ENCODE data around the gene EMX1.

EMX1 gene

DNA sequence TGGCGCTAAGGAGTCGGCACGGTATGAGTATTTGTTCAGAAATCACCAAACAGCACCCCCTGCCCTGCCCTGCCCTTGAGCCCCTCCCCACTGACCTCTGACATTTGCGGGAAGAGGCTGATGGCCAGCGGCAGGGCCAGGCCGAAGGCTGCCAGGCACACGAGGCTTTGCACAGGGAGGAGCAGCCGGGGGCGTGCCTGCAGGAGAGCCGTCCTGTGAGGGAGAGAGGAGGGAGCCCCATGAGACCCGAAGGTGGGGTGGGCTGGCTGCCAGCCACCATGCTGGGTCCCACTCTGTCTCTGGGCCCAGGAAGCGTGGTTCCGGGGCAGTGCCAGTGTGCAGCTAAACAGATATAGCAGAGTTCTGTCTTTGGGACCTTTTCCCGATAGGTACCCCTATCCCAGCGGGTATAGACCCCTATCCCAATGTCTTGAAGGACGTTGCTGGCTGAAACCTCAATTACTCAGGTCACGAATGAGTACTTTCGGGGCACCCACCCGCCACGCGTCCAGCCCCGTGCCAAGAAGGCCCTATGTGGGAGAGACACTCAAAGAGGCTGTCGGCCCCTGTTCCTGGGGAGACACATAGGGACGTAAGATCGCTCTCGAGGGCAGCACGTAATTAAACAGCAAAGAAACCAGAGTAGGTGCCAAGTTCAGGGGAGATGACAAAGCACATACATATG, 43.9 kb downstream of the EMX1 start:
- DNase-seq = no peak

DNA sequence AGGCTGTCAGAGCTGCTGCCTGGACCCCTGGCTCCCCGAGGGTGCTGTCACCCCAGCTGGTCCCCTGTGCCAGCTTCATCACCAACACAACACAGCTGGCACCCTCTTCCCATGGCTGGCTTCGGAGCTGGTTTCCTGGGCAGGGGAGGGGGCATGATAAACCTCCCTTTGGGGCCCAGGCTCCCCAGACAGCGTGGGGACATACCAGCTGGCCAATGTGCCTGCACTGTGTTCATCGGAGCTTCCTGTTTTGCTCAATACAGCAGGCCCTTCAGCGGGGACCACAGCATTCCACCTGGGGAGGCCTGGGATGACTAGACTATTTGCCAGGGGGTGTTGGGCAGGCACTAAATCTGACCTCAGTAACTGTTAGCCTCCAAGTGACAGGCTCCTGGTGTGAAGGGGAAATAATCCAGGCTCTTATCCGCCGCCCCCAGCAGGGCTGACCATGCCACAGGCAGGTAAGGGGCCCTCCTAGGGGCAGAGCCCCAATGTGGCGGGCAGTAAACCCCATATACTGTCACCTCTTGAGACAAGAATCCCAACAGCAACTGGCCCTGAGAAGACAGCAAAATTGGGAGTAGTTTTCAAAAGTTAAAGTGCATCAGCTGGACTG, 44.6 kb downstream of the EMX1 start:
- DNase-seq = no peak

DNA sequence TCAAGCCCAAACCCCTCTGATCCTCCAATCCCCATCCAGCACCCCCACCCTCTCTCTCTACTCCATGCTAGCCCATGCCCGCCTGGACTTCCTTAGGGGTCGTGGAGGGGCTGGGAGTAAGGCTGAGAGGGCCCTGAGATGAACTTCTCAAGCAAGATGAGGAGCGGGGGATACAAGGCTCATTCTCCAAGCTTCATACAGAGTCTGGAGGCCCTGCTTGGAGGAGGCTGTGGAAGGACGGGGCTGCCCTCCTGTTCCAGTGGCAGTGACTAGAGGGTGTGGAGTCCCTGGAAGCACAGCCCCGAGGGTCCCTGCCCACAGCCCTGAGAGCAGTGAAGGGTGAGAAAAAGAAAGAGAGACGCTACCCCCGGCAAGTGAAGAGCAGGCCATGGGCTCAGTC, 45.6 kb downstream of the EMX1 start:
- DNase-seq = no peak

DNA sequence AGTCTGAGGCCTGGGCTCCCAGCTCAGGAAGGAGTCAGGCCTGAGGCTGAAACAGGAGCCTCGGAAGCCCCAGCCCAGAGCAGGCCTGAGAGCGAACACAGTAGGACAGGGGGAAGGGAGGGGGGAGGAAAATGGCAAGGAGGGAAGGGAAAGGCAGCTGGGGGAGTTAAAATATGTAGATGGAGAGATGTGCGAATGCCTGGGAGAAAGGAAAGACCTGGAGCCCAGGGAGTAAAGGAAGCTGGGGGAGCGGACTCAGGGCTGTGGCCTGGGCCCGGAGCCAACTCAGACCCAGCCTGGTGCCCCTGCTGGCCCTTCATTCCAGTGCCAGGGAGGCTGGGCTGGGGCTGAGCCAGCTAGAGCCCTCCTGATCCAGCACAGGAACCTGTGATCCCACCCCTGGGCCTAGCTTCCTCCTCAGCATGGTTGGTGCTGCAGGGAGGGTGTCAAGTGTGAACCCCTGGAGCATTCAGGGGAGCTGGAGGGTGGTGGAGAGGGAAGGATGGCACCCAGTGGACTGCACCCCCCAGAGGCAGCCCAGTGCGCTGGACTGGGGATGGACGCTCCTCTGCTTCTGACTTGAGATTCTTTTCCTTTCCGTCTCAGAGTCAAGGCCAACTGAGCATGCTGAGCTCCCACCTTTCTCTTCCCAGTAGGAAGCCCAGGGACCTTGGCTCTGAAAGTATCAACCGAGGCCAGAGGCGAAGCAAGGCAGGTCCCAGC, 46.3 kb downstream of the EMX1 start:
- DNase-seq = no peak

GRCh38 chr2:72964146-72964525, 46.8 kb downstream of the EMX1 start:
- DNase-seq = no peak

DNA sequence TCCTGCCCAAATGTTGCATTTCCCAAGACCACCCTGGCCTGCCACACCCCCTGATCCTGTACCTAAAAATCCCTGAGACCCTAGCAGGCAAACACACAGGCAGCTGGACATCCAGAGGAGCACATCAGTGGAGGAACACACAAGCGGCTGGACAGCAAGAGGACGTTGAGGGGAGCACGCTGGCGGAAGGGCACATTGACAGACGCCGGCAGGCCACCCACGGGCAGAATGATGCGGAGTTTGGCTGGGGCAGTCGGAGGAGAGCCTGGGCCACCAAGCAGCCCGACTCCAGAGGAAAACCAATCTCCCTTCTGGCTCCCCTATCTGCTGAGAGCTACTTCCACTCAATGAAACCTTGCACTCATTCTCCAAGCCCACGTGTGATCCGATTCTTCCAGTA, 47.7 kb downstream of the EMX1 start:
- no peak for DNase-seq

DNA sequence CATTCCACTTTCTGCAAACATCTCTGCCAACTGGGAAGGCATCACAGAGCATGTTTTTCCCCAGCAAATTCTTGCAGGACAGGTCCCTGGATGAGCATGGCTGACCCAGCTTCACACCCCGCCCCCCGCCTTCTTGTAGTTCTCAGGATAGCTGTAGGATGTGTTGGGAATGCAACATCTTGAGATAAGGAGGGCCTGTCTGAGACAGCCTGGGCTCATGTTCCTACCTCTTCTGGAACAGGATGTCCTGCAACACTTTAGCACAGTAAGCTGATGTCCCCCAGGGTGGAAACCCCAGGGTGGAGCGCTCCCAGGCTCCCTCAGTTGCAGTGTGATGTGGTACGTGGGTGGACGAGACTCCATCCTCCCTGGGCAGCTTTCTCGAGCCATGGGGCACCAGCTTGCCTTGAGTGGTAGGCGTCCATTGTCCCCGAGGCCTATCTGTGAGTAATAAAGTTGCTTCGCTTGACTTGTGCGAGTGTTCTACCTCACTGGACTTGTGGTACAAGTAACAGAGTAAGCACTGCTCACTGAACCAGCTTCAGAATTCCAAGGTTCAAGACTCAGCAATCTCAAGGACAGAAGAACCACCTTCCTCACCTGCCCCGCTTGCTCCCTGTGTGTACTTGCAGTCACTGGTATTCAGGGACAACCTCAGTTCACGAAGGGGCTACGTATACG, 48.6 kb downstream of the EMX1 start:
- DNase-seq = no peak

GRCh38 chr2:72968286-72968685, 51.0 kb downstream of the EMX1 start:
- no peak for DNase-seq

- DNase-seq = no peak
Observed at GRCh38 chr2:72969706-72970105, 52.4 kb downstream of the EMX1 start.

DNA sequence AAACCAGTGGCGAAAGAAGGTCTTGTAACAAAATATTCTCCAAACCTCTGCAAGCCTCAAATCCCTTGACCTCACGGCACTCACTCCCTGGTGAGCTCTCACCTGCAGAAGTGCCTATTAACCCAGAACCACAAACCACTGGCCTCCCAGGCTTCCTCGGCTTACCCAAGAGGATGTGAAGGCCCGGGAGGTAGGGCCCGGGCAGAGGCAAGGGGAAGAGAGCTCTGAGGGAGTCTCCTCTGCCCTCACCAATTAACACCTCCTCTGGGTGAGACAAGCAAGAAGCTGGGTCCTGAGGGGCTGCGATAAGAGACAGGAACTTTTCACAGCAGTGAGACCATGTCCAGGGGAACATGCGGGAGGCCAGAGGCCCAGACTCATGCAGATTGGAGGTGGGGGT, 53.7 kb downstream of the EMX1 start:
- no peak for DNase-seq

GRCh38 chr2:72972352-72973136, 55.2 kb downstream of the EMX1 start:
- no peak for DNase-seq

GRCh38 chr2:72973137-72973535, 55.8 kb downstream of the EMX1 start:
- no peak for DNase-seq

GRCh38 chr2:72973566-72974435, 56.5 kb downstream of the EMX1 start:
- peak; percentile 42 to 46 for DNase-seq

DNA sequence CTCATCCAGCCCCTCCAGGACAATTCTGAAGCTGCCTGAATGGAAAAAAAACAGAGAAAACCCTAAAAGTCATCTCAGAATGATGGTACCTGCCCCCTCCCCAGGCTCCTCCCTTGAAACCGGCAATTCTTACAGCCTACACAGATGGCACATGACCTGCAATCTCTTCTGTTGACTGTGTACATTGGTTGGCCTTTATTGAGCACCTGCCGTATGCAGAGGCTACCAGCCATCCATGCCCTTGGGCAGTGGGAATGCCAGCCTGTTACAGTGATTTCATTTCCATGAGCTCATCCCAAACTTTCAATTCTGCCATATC, 57.1 kb downstream of the EMX1 start:
- DNase-seq = no peak

- no peak for DNase-seq
Observed at GRCh38 chr2:72975017-72975416, 57.7 kb downstream of the EMX1 start.

GRCh38 chr2:72979896-72980295, 62.6 kb downstream of the EMX1 start:
- DNase-seq = peak; percentile 92 to 95

GRCh38 chr2:72980535-72981217, 63.4 kb downstream of the EMX1 start:
- DNase-seq = no peak

GRCh38 chr2:72981536-72981935, 64.2 kb downstream of the EMX1 start:
- DNase-seq = no peak

- no peak for DNase-seq
Observed at GRCh38 chr2:72982219-72982618, 64.9 kb downstream of the EMX1 start.

DNA sequence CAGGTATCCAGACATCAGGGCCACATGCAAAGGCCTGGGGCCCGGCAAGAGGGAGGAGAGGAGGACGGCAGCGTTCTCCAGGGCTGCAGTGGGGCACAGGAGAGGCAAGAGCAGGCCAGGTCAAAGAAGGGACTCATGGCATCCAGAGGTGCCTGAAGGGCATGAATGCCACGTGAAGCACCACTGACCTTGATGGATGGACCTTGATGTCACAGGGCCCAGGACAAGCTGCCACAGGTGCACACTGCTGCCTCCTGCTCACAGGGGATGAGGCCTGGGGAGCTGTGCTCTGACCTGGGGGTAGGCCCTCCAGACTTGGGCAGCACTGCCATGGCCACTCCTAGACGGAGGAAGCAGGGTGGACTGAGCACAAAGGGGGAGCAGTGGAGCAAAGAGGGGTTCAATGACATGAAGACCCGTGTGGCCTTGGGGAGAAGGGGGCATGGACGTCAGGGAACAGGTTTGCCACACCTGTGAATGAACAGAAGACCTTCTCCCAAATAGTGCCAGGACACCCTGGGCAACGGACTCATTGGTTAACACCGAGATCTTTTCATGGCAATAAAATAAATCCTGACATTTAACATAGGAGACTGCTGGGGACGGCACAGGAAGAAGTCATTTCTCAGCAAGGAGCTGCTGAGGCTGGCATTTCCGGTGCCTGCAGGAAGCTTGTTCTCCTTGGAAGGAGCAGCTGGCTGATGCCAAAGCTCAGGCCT, 65.6 kb downstream of the EMX1 start:
- DNase-seq = no peak
